SHP77 (cell line): Measurements from ENCODE around the gene RGS19.

Source experiments
- DNase-seq, 2 experiments: peaks; one replicate each; lab custom pipeline; 2025; lab: John Stamatoyannopoulos, UW

The RGS19 gene

DNA sequence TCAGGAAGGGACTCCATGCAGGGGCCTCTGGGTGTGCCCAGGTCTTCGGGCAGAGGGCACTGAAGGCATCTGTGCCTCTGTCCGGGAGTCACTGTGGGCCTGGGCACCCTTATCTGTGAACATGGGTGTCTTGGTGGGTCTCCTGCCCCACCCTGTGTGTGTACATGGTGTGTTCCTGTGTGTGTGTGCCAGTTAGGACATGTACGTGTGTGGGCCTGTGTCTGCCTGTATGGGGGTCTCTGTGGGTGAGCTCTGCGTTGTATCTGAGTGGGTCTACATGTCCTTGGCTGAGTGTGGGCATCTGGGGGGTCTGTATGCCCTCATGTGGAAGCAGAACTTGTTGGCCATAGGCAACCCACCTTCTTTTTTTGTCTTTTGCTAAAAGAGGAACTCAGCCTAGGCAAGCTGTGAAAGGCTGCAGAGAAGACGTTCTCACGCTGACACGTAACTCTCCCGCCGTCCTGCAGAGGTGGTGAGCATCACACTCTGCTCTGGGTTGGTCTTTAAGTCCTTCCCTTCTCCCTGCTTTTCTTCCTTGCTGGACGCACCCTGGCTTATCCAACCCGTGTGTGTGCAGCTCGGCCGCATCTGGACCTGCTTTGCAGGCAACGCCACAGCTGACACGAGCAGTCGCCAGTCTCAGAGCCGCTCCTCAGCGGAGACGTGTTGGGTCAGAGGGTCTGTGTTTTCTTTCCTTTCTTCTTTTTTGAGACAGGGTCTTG, 28.6 kb upstream of the RGS19 start:
- no peak for DNase-seq

DNA sequence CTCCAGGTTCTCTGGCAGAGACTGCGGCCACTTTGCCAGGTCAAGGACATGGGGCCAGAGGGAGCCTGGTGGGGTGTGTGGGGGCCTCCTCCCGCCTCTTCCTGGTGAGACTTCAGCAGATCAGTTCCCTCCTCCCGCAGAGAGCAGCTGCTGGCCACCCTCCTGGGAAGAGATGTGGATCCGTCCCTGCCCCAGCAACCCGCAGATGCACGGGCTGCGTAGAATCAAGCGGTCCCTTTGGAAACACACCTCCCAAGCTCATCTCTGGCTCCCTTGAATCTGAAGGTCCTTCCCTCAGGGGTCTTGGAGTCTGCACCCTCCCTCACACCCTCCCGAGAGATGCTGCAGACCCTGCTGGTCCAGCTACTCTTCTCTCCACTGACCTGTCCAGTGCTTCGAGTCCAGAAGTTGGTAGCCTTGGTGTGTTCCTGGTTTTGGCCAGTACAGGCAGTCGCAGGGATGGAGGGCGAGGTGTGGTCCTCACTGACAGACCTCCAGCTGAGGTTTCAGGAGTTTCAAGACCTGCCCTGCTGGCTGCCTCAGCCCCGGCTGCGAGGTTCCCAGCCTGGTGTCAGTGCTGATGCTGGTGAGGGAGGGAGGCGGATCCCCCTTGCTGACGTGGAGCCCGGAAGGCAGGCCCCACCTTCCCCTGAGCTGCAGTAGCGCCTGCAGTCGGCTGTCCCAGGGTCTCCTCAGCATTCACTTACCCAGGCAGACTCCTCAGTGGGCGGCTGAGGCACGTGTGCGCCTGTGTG, 27.8 kb upstream of the RGS19 start, which contains the start of gene NPBWR2:
Gene NPBWR2 (minus strand): TSS at position 585 of the 755 bp plus-strand sequence. CDS start 734 bp downstream, outside the sequence.
- no peak for DNase-seq

DNA sequence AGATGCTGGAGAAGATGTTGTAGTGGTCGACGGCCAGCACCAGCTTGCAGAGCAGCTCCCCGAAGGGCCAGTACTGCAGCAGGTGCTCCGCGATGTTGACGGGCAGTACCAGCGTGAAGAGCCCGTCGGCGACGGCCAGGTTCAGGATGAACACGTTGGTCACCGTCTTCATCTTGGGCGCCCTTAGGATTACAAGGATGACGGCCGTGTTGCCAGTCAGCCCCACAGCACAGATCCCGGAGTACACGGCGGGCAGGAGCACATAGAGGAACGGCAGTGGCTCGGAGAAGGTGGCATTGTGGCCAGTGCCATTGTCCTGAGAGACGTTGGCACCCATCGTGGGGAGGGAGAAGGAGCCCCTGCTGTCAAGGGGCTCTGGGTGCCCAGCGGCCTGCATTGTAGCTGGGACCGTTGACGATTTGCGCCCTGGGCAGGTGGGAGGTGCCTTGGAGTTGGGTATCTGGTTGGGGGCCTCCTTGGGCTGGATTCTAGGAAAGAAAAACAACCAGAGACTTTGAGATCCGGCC, 27.2 kb upstream of the RGS19 start:
- no peak for DNase-seq

DNA sequence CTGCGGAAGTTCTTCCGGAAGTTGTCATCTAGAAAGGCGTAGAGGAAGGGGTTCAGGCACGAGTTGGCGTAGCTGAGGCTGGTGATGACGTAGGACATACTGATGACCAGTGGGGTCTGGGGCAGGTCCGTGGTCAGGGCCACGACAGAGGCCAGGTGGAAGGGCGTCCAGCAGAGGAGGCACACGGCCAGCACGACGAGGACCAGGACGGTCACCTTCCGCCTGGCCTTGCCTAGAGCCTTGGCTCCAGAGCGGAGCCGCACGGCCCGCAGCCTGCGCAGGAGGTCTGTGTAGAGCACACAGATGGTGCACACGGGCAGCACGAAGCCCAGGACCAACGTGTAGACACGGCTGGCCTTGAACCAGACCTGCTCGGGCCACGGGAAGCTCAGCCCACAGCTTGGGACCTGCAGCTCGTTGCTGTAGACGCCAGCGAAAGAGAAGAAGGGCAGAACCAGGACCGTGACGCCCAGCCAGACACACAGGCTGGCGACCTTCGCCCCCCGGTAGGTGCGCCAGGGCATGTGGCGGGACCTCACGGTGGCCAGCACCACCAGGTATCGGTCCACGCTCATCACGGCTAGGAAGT, 26.6 kb upstream of the RGS19 start:
- no peak for DNase-seq

DNA sequence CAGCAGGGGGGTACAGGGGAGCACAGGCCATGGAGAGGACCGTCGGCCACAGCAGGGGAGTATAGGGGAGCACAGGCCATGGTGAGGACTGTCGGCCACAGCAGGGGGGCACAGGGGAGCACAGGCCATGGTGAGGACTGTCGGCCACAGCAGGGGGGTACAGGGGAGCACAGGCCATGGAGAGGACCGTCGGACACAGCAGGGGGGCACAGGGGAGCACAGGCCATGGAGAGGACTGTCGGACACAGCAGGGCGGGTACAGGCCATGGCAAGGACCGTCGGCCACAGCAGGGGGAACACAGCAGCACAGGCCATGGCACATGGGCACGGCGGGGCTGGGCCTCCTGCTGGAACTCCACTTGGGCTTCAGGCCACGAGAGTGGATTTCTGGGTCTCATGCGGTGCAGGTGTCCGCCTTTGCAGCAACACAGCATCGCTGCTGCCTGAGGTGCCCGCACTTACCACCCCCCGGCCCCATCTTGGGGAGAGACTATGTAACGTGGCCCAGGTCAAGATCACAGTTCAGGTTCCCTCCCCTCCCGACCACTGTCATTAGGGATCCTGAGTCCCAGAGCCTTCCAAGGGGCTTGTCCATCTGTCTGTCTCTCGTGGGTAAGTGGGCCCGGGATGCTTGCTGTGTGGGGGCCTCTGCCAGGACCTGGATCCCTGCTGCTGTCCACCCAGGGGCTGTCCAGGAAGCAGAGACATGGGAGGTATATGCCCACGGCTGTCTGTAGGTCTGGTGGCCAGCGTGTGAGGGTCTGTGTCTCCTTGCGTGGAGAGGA, 25.5 kb upstream of the RGS19 start:
- DNase-seq = no peak

DNA sequence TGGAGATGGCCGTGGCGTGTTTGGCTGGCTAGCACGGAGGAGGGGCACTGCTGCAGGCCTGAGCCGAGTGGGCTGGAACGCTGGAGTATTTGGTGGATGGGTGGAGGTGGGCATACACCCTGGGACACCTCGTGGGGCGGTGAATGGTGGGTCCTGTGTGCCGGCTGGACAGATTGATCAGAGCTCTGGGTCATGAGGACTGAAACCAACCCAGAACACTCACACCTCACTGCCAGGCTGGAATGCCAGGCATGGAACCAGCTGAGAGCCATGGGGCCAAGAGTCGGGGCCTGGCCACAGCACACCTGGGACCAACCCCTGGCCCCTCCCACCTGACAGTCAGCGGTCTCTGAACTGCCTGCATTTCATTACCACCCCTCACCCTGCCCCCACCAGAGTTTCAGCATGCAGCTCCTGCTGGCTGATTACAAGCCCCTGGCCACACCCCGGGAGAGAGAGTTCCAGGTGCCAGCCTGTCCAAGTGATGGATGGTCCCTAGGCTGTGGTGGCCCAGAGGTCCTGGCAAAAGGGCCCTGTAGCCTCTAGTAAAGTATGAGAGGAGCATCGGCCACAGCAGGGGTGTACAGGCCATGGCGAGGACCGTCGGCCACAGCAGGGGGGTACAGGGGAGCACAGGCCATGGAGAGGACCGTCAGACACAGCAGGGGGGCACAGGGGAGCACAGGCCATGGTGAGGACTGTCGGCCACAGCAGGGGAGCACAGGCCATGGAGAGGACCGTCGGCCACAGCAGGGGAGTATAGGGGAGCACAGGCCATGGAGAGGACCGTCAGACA, 24.8 kb upstream of the RGS19 start:
- DNase-seq = peak in 1 of 2 experiments; percentile 34

DNA sequence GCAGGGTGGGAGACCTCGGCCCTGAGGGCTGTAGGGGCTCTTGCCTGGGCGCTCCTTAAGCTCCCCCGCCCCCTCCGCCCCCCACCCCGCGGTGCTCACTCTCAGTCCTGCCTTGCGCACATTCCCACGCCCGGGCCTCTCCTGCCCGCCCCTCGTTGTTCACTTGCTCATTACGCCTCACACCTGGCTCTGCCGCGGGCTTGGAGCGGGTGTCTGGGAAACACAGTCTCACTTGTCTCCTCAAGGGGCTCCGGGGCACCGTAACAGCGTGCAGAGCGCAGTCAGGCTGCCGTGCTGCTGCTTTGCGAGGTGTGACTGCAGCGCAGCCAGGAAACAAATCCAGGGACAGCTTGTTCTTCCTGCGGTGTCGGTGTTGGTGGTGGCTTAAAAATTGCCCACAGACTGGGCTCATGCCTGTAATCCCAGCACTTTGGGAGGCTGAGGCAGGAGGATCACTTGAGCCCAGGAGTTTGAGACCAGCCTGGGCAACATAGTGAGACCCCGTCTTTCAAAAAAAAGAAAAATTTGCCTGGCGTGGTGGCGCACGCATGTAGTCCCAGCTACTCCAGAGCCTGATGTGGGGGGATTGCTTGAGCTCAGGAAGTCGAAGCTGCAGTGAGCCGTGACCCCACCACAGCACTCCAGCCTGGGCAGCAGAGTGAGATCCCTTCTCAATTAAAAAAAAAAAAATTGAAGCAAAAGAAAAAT, 23.5 kb upstream of the RGS19 start:
- DNase-seq = peak; percentile 70 to 84

DNA sequence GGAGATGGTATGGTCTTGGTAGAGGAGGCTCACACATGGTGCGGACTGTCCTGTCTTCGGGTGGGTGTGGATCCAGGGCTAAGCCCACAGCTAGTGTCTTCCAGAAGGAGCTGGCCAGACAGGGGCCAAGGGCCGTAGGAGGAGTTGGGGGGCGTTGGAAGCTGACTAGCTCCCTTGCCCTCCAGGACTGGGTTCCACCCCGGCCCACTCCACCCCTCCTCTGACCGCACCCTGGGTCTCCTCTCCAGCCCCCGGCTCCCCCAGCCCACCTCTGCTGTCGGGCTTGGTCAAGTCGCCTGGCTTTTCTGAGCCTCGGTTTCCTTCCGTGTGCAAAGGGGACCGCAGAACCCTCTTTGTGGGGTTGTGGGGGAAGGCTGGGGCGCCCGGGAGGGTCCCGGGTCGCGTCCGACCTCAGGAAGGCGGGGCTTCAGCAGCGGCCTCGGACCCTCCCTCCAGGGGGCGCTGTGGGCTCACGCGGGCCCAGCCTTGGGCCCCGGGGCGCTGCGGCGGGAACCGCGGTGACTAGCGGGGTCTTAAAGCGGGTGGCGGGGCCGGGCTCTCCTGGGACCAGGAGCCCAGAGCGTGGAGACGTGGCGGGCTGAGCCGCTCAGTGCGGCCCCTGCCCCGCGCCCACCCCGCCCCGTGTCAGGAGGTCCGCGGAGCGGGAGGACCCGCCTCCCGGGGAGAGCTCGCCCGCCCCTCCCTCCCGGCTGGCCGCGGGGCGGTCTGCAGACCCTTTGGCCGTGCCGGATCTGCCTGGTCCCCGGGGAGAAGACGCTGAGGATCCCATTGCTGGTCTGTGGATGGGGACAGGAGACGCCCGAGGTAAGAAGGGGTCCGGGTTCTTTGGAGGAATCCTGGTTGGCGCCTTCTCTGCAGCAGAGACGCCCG, 22.7 kb upstream of the RGS19 start:
- DNase-seq = peak; percentile 54 to 74

DNA sequence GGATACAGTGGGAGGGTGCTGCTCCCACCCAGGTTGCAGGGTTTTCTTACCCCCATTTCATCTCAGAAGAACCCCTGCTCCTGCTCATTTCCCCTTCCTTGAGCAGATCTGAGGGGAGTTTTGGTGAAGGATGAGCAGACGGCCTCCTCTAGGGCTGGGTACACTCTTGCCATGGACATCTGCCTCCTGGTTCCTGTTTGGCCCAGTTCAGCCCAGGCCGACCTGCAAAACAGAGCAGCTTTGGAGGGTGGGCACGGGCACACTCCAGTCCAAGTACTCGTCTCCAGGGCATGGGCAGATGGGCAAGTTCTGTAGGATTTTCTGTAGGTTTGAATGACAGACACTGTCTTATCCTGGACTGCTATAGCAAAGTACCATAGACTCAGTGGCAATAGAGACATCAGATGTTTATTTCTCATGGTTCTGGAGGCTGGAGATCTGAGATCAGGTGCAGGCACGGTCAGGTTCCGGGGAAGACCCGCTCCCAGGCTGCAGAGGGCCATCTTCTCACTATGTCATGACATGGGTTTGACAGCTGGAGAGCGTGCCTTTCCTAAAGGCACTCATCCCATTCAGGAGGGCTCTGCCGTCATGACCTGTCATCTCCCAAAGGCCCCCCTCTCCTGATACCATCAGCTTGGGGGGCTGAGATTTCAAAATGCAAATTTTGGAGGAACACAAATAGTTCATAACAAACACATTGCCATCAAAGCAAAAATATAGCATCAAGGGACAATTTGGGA, 21.8 kb upstream of the RGS19 start:
- no peak for DNase-seq

DNA sequence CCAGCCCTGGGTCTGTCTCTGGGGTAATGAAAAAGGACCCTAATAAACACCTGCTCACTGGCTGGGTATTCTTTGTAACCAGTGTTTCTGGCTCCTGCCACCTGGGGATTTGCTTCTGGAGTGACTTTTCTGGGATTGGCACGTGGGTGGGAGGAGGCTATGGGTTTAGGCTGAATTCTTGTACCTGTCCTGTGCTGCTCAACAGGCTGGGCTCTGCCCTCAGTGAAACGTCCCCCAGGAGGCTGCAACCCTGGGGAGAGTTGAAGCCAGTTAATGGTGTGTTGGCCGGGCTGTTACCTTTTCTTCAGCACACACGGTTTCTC, 21.2 kb upstream of the RGS19 start:
- no peak for DNase-seq

DNA sequence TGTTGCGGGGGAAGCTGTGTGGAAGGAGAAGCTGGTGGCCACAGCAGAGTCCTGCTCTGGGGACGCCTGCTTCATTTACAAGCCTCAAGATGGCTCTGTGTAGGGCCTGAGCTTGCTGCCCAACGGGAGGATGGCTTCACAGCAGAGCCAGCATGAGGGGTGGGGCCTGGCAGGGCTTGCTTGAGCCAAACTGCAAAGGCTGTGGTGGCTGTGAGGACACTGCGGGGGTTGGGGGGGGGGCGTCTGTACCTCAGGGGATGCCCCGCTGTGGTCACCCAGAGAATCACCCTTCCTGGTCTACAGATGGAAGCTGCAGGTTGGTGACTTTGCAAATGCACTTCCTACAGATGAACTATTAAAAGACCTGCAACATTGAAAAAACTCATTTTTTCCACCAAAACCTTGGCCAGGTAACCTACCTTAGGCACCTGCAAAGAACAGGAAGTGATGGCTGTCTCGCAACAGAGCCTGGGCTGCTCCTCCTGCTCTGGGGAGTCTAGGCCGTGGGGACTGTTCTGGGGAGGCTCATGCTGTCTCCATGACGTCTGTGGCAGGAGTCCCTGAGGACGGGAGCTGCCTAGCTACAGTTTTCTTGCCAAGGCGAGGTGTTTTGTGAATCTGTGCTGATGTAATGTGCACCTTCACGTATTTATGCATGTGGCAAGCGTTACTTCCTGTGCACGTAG, 20.7 kb upstream of the RGS19 start:
- DNase-seq = peak in 1 of 2 experiments; percentile 71

DNA sequence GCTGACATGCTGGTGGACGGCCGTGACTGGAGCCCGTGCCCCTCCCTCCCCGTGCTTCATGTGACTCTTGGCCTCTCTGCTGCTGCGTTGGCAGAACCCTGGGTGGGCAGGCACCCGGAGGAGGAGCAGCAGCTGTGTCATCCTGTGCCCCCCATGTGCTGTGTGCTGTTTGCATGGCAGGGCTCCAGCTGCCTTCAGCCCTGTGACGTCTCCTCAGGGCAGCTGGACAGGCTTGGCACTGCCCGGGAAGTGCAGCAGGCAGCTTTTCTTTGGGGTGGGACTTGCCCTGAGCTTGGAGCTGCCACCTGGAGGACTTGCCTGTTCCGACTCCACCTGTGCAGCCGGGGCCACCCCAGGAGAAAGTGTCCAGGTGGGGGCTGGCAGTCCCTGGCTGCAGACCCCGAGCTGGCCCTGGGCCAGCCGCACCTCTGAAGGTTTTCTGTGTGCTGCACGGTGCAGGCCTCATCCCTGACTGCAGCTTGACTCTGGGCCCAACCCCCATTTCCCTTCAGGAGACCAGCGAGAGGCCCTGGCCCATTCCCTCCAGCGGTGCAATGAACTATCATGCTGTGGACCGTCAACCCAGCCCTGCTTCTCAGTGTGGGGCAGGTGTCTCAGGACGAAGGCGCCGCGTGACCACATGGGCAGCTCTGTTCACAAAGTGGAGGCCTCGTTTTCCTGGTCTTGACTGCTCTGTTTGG, 19.9 kb upstream of the RGS19 start:
- DNase-seq = peak; percentile 95 to 99

DNA sequence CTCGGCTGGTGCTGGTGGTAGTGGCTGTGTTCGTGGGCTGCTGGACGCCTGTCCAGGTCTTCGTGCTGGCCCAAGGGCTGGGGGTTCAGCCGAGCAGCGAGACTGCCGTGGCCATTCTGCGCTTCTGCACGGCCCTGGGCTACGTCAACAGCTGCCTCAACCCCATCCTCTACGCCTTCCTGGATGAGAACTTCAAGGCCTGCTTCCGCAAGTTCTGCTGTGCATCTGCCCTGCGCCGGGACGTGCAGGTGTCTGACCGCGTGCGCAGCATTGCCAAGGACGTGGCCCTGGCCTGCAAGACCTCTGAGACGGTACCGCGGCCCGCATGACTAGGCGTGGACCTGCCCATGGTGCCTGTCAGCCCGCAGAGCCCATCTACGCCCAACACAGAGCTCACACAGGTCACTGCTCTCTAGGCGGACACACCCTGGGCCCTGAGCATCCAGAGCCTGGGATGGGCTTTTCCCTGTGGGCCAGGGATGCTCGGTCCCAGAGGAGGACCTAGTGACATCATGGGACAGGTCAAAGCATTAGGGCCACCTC, 19.2 kb upstream of the RGS19 start:
- no peak for DNase-seq

DNA sequence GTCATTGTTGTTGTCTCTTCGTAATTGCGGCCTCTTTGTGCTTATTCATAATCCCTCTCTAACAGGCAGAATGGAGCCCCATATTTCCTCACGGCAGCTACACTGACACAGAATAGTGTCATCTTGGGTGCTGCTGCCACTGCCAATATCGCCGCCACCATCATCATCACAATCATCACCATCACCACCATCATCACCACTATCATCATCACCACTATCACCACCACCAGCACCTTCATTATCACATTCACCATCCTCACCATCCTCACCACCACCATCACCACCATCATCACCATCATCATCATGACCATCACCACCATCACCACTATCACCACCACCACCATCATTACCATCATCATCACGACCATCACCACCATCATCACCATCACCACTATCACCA, 17.2 kb upstream of the RGS19 start:
- DNase-seq = no peak

DNA sequence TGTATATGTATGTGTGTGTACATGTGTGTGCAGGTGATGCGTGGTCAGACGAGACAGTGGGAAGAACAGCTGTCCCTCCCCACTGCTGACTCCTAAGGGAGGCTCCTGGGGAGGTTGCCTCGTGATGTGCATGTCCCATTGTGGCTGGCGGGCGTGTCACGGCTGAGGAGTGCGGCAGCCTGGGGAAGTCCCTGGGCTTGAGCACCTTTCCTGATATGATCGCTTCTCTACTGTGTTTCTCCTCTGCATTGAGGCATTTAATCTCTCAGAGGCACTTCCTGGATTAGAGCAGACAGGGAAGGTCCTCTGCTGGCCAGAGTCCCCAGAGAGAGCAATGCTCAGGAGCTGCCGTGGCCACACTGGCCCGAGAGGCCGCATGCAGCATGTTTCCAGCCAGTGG, 16.6 kb upstream of the RGS19 start:
- DNase-seq = no peak

DNA sequence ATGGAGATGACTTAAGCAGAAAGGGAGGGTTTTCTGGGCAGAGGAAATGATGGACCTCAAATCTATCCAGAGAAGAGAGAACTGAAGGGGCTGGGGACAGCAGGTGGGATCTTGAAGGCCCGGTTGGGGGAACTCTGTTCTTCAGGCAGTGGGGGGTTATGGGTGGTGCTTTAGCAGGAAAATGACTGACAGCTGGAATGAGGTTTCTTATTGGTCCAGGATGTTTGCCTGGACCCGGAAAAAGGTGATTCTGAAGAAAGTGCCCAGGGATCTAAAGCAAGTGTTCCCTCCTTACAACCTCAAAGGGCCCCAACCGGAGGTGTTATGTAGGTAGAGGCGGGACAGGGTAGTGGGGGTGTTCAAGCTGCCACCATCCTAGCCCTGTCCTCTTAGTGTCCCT, 16.1 kb upstream of the RGS19 start:
- no peak for DNase-seq

DNA sequence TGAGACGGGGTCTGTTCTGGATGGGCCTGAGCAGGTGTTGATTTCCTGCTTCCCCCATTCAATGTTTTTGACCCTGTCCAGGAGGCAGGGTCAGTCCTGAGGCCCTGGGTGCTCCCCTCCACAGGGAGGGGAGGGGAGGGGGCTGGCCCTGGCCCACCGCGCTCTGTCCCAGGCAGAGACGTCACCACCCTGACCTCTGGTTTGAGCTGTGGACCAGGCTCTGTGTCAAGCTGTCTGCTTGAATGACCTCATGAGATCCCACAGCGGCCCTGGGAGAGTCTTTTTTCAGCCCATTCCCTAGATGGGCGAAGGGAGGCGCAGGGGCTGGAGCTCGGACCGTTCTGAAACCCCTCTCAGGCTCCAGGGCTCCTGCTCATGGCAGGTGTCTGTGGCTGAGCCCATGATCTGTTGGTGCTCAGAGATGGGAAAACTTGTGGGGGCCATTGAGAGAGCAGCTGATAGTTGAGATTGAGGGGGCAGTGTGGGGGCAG, 13.7 kb upstream of the RGS19 start:
- DNase-seq = peak; percentile 78 to 81
